HEK293 (cell line): ENCODE measurements around the gene DDX52.

Experiments
- CTCF ChIA-PET: fragments of 350-600 bp; formaldehyde crosslinking; extraction: SDS; loops from one replicate; lab custom pipeline; 2021; ENCODE audit warnings: antibody characterized with exemption; lab: Yijun Ruan, JAX
- POLR2A ChIA-PET: fragments of 300-600 bp; formaldehyde crosslinking; extraction: SDS; loops from one replicate; lab custom pipeline; 2020; ENCODE audit warnings: antibody characterized with exemption, inconsistent platforms; lab: Yijun Ruan, JAX
- H3K27ac ChIP-seq: fragments of 200-500 bp; sonication (Bioruptor generic); 2 replicates; pipeline ENCODE4 v1.5.1; 2014; ENCODE audit warnings: low read depth, low read length, control low read depth, inconsistent platforms; ENCODE audit errors: extremely low read depth
- H3K36me3 ChIP-seq, 2 experiments: fragments of 200-500 bp in 1 of 2; sonication (Bioruptor generic) in 1 of 2; 1 replicate in 1 of 2; 2 replicates in 1 of 2; pipeline ENCODE4 v1.5.1; 2014 to 2017; ENCODE audit warnings: inconsistent platforms in 2 of 2, low read length in 2 of 2; ENCODE audit not compliant: control insufficient read depth in 2 of 2, insufficient read depth in 1 of 2
- H3K4me1 ChIP-seq: fragments of 200-500 bp; sonication (Bioruptor generic); 2 replicates; pipeline ENCODE4 v1.5.1; 2014; ENCODE audit warnings: mild to moderate bottlenecking, low read length, inconsistent platforms; ENCODE audit not compliant: control insufficient read depth, insufficient read depth
- H3K4me3 ChIP-seq: 2 replicates; pipeline ENCODE4 v1.5.1; 2011; ENCODE audit warnings: low read depth, mild to moderate bottlenecking, control low read depth, low read length, moderate library complexity
- H3K9me3 ChIP-seq: fragments of 200-500 bp; sonication (Bioruptor generic); 2 replicates; pipeline ENCODE4 v1.5.1; 2014; ENCODE audit warnings: low read depth, low read length, inconsistent platforms; ENCODE audit not compliant: control insufficient read depth, insufficient read depth
- GLIS1 ChIP-seq: fragments of 450-650 bp; formaldehyde crosslinking; IDR thresholded peaks from 2 replicates; pipeline ENCODE4 v1.5.1; 2016; ENCODE audit warnings: missing biosample characterization, missing genetic modification characterization
- KLF10 ChIP-seq: fragments of 450-650 bp; IDR thresholded peaks from 2 replicates; pipeline ENCODE4 v1.5.1; 2018; ENCODE audit warnings: missing biosample characterization, mild to moderate bottlenecking, missing genetic modification characterization
- KLF9 ChIP-seq: fragments of 450-650 bp; formaldehyde crosslinking; IDR thresholded peaks from 2 replicates; pipeline ENCODE4 v1.5.1; 2016; ENCODE audit warnings: missing biosample characterization, missing genetic modification characterization, low read depth
- OSR2 ChIP-seq: fragments of 450-650 bp; formaldehyde crosslinking; IDR thresholded peaks from 2 replicates; pipeline ENCODE4 v1.5.1; 2016; ENCODE audit warnings: missing biosample characterization, missing genetic modification characterization
- SETDB1 ChIP-seq: IDR thresholded peaks from one replicate; pipeline ENCODE4 v1.6.1; 2017; ENCODE audit warnings: mild to moderate bottlenecking, low read length, moderate library complexity, mixed read lengths; ENCODE audit not compliant: insufficient read length
- TRIM28 ChIP-seq: IDR thresholded peaks from 2 replicates; pipeline ENCODE4 v1.6.1; 2011; ENCODE audit warnings: low read length, control low read depth, borderline replicate concordance
- YY2 ChIP-seq: fragments of 450-650 bp; formaldehyde crosslinking; IDR thresholded peaks from 2 replicates; pipeline ENCODE4 v1.5.1; 2016; ENCODE audit warnings: missing biosample characterization, missing genetic modification characterization
- ZBTB17 ChIP-seq: fragments of 450-650 bp; formaldehyde crosslinking; IDR thresholded peaks from 2 replicates; pipeline ENCODE4 v1.5.1; 2016; ENCODE audit warnings: missing biosample characterization, missing genetic modification characterization
- ZBTB21 ChIP-seq: fragments of 450-650 bp; formaldehyde crosslinking; IDR thresholded peaks from 2 replicates; pipeline ENCODE4 v1.5.1; 2017; ENCODE audit warnings: missing biosample characterization, missing genetic modification characterization
- ZBTB48 ChIP-seq: fragments of 450-650 bp; formaldehyde crosslinking; IDR thresholded peaks from 2 replicates; pipeline ENCODE4 v1.5.1; 2016; ENCODE audit warnings: missing biosample characterization, missing genetic modification characterization
- ZBTB7A ChIP-seq: fragments of 450-650 bp; formaldehyde crosslinking; IDR thresholded peaks from 2 replicates; pipeline ENCODE4 v1.5.1; 2016; ENCODE audit warnings: low read depth, missing biosample characterization, missing genetic modification characterization
- ZNF10 ChIP-seq: fragments of 450-650 bp; formaldehyde crosslinking; IDR thresholded peaks from 2 replicates; pipeline ENCODE4 v1.5.1; 2017; ENCODE audit warnings: missing biosample characterization, missing genetic modification characterization
- ZNF175 ChIP-seq: fragments of 450-650 bp; formaldehyde crosslinking; IDR thresholded peaks from 2 replicates; pipeline ENCODE4 v1.5.1; 2016; ENCODE audit warnings: missing biosample characterization, missing genetic modification characterization
- ZNF184 ChIP-seq: fragments of 450-650 bp; IDR thresholded peaks from 2 replicates; pipeline ENCODE4 v1.5.1; 2018; ENCODE audit warnings: missing biosample characterization, mild to moderate bottlenecking, missing genetic modification characterization
- ZNF266 ChIP-seq: fragments of 450-650 bp; formaldehyde crosslinking; IDR thresholded peaks from 2 replicates; pipeline ENCODE4 v1.5.1; 2016; ENCODE audit warnings: missing biosample characterization, missing genetic modification characterization, low read depth
- ZNF341 ChIP-seq: fragments of 450-650 bp; formaldehyde crosslinking; IDR thresholded peaks from 2 replicates; pipeline ENCODE4; 2016; ENCODE audit warnings: low read depth, missing biosample characterization, missing genetic modification characterization
- ZNF354C ChIP-seq: fragments of 450-650 bp; formaldehyde crosslinking; IDR thresholded peaks from 2 replicates; pipeline ENCODE4 v1.5.1; 2016; ENCODE audit warnings: missing biosample characterization, missing genetic modification characterization, low read depth, borderline replicate concordance
- ZNF391 ChIP-seq: fragments of 450-650 bp; formaldehyde crosslinking; IDR thresholded peaks from 2 replicates; pipeline ENCODE4 v1.5.1; 2016; ENCODE audit warnings: low read depth, missing biosample characterization, missing genetic modification characterization, borderline replicate concordance
- ZNF48 ChIP-seq: fragments of 450-650 bp; formaldehyde crosslinking; IDR thresholded peaks from 2 replicates; pipeline ENCODE4 v1.5.1; 2016; ENCODE audit warnings: missing biosample characterization, missing genetic modification characterization
- ZNF521 ChIP-seq: fragments of 450-650 bp; formaldehyde crosslinking; IDR thresholded peaks from 2 replicates; pipeline ENCODE4 v1.5.1; 2017; ENCODE audit warnings: missing biosample characterization, mild to moderate bottlenecking, missing genetic modification characterization
- ZNF571 ChIP-seq: fragments of 450-650 bp; formaldehyde crosslinking; IDR thresholded peaks from 2 replicates; pipeline ENCODE4 v1.5.0; 2017; ENCODE audit warnings: missing biosample characterization, missing genetic modification characterization
- ZNF654 ChIP-seq: fragments of 450-650 bp; formaldehyde crosslinking; IDR thresholded peaks from 2 replicates; pipeline ENCODE4 v1.5.1; 2016; ENCODE audit warnings: low read depth, missing biosample characterization, missing genetic modification characterization
- ZNF776 ChIP-seq: fragments of 450-650 bp; formaldehyde crosslinking; IDR thresholded peaks from 2 replicates; pipeline ENCODE4 v1.5.0; 2017; ENCODE audit warnings: missing biosample characterization, missing genetic modification characterization, borderline replicate concordance
- TF ChIP-seq, protein P1 (sequence below): fragments of 450-650 bp; IDR thresholded peaks from 2 replicates; pipeline ENCODE4 v1.5.1; 2018; ENCODE audit warnings: missing biosample characterization, mild to moderate bottlenecking, missing genetic modification characterization
- TF ChIP-seq, protein P2 (sequence below): fragments of 450-650 bp; formaldehyde crosslinking; IDR thresholded peaks from 2 replicates; pipeline ENCODE4 v1.5.1; 2017; ENCODE audit warnings: missing biosample characterization, mild to moderate bottlenecking, missing genetic modification characterization, moderate library complexity
- TF ChIP-seq, protein P3 (sequence below): fragments of 450-650 bp; IDR thresholded peaks from 2 replicates; pipeline ENCODE4 v1.5.1; 2018; ENCODE audit warnings: missing biosample characterization, missing genetic modification characterization
- TF ChIP-seq, protein P4 (sequence below): fragments of 450-650 bp; formaldehyde crosslinking; IDR thresholded peaks from 2 replicates; pipeline ENCODE4 v1.5.1; 2016; ENCODE audit warnings: missing biosample characterization, missing genetic modification characterization, borderline replicate concordance

DDX52 gene

DNA sequence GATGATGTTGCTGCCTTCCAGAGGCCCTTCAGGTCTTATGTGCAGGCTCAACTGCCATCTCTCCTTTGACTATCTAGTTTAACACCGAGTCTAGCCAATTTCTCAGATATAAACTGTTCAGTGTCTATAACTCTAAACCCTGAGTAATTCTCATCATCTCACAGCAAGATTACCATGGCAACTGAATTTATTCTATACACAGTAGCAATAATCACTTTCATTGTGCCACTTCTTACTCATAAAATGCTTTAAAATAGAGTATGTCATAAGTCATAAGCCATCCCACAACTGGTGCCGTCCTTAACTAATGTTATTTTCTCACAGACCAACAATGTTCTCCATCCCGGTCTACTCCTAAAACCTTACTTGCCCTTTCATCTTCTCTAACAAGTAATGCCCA lies 79.0 kb downstream of the DDX52 start (continued):
- TF ChIP-seq KLF10 (tag by site-specific recombination) (no peak), GLIS1 (tag by site-specific recombination) (no peak), ZBTB7A (tag by site-specific recombination) (no peak), ZNF776 (tag by site-specific recombination) (no peak), ZNF184 (tag by site-specific recombination) (no peak)

DNA sequence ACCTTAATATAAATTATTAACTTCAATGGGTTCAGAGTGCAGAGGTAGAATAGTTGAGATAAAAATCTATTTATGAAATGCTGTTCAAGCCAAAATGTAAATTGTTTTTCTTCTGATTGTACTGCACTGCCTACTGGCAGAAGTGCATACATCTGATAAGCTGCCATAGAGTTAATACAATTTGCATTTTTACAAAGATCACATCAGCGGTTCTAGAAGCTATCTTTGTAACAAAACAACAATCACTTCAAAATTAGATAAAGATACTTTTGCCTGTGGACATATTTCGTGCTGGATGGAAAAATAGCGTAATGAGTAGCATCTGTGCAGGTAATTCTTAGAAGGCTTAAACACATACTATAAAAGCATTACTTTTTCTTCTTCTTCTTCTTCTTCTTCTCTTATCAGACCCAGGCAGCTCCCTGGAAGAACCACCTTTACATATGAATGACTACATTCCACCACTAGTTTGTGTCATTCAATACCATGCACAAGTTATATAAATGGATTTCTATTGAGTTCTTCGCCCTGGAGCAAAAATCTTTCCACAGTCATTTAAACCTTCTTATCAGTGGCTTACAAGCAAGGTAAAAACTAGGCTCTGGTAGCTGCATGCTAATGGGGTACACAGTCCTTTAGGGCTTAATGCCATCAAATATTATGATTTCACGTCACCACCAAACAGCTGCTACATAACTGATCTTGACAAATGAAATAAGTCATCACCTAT lies 81.1 kb downstream of the DDX52 start:
- ChIA-PET POLR2A (no interaction called here), CTCF (interaction anchor here (0.6 to 1.6 kb wide), 4 partner anchors 34 to 229 kb away, joined by 3 to 5 read pairs (median 4); no protein-coding TSS in a partner anchor)
- no peak overlapping the region for H3K4me3 ChIP-seq
- H3K27ac ChIP-seq, result no peak overlapping the region
- no peaks in the 10 kb centered on the region for H3K9me3 ChIP-seq
- peaks cover 17% of the 10 kb centered on the region for H3K4me1 ChIP-seq
- peaks cover 33 to 57% of the 10 kb centered on the region in 2 experiments for H3K36me3 ChIP-seq
- TF ChIP-seq, protein P1, sequence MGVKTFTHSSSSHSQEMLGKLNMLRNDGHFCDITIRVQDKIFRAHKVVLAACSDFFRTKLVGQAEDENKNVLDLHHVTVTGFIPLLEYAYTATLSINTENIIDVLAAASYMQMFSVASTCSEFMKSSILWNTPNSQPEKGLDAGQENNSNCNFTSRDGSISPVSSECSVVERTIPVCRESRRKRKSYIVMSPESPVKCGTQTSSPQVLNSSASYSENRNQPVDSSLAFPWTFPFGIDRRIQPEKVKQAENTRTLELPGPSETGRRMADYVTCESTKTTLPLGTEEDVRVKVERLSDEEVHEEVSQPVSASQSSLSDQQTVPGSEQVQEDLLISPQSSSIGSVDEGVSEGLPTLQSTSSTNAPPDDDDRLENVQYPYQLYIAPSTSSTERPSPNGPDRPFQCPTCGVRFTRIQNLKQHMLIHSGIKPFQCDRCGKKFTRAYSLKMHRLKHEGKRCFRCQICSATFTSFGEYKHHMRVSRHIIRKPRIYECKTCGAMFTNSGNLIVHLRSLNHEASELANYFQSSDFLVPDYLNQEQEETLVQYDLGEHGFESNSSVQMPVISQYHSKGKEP (tag by site-specific recombination), result peak; percentile 28; the same call in 1 of the 2 replicates
- no peak for TF ChIP-seq ZNF266 (tag by site-specific recombination)
- TF ChIP-seq, protein P2, sequence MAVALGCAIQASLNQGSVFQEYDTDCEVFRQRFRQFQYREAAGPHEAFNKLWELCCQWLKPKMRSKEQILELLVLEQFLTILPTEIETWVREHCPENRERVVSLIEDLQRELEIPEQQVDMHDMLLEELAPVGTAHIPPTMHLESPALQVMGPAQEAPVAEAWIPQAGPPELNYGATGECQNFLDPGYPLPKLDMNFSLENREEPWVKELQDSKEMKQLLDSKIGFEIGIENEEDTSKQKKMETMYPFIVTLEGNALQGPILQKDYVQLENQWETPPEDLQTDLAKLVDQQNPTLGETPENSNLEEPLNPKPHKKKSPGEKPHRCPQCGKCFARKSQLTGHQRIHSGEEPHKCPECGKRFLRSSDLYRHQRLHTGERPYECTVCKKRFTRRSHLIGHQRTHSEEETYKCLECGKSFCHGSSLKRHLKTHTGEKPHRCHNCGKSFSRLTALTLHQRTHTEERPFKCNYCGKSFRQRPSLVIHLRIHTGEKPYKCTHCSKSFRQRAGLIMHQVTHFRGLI (tag by site-specific recombination), result no peak
- TF ChIP-seq ZNF175, result no peak
- no peak for TF ChIP-seq ZNF48 (tag by site-specific recombination)
- TF ChIP-seq ZBTB17 (tag by site-specific recombination), result 0 out of 2 replicates have a peak, but pooled peaks have one; percentile 10
- peak; percentile 80 for TF ChIP-seq OSR2 (tag by site-specific recombination)
- TF ChIP-seq ZNF391 (tag by site-specific recombination), result no peak
- TF ChIP-seq ZNF341 (tag by site-specific recombination), result no peak
- no peak for TF ChIP-seq ZNF521 (tag by site-specific recombination)
- no peak for TF ChIP-seq ZNF776 (tag by site-specific recombination)
- TF ChIP-seq ZNF571 (tag by site-specific recombination), result no peak
- no peak for TF ChIP-seq SETDB1
- no peak for TF ChIP-seq ZNF10 (tag by site-specific recombination)
- TF ChIP-seq, protein P3, sequence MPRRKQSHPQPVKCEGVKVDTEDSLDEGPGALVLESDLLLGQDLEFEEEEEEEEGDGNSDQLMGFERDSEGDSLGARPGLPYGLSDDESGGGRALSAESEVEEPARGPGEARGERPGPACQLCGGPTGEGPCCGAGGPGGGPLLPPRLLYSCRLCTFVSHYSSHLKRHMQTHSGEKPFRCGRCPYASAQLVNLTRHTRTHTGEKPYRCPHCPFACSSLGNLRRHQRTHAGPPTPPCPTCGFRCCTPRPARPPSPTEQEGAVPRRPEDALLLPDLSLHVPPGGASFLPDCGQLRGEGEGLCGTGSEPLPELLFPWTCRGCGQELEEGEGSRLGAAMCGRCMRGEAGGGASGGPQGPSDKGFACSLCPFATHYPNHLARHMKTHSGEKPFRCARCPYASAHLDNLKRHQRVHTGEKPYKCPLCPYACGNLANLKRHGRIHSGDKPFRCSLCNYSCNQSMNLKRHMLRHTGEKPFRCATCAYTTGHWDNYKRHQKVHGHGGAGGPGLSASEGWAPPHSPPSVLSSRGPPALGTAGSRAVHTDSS (tag by site-specific recombination), result peak; percentile 73
- TF ChIP-seq ZBTB48 (tag by site-specific recombination), result no peak
- TF ChIP-seq YY2, result no peak
- TF ChIP-seq ZNF654 (tag by site-specific recombination), result no peak
- TF ChIP-seq ZBTB21, result no peak
- TF ChIP-seq ZNF354C (tag by site-specific recombination), result no peak
- TF ChIP-seq, protein P4, sequence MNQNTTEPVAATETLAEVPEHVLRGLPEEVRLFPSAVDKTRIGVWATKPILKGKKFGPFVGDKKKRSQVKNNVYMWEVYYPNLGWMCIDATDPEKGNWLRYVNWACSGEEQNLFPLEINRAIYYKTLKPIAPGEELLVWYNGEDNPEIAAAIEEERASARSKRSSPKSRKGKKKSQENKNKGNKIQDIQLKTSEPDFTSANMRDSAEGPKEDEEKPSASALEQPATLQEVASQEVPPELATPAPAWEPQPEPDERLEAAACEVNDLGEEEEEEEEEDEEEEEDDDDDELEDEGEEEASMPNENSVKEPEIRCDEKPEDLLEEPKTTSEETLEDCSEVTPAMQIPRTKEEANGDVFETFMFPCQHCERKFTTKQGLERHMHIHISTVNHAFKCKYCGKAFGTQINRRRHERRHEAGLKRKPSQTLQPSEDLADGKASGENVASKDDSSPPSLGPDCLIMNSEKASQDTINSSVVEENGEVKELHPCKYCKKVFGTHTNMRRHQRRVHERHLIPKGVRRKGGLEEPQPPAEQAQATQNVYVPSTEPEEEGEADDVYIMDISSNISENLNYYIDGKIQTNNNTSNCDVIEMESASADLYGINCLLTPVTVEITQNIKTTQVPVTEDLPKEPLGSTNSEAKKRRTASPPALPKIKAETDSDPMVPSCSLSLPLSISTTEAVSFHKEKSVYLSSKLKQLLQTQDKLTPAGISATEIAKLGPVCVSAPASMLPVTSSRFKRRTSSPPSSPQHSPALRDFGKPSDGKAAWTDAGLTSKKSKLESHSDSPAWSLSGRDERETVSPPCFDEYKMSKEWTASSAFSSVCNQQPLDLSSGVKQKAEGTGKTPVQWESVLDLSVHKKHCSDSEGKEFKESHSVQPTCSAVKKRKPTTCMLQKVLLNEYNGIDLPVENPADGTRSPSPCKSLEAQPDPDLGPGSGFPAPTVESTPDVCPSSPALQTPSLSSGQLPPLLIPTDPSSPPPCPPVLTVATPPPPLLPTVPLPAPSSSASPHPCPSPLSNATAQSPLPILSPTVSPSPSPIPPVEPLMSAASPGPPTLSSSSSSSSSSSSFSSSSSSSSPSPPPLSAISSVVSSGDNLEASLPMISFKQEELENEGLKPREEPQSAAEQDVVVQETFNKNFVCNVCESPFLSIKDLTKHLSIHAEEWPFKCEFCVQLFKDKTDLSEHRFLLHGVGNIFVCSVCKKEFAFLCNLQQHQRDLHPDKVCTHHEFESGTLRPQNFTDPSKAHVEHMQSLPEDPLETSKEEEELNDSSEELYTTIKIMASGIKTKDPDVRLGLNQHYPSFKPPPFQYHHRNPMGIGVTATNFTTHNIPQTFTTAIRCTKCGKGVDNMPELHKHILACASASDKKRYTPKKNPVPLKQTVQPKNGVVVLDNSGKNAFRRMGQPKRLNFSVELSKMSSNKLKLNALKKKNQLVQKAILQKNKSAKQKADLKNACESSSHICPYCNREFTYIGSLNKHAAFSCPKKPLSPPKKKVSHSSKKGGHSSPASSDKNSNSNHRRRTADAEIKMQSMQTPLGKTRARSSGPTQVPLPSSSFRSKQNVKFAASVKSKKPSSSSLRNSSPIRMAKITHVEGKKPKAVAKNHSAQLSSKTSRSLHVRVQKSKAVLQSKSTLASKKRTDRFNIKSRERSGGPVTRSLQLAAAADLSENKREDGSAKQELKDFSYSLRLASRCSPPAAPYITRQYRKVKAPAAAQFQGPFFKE (tag by site-specific recombination), result no peak
- no peak for TF ChIP-seq KLF9 (tag by site-specific recombination)
- no peak for TF ChIP-seq TRIM28
